ENCODE measurements around the gene FICD.

Gene FICD

DNA sequence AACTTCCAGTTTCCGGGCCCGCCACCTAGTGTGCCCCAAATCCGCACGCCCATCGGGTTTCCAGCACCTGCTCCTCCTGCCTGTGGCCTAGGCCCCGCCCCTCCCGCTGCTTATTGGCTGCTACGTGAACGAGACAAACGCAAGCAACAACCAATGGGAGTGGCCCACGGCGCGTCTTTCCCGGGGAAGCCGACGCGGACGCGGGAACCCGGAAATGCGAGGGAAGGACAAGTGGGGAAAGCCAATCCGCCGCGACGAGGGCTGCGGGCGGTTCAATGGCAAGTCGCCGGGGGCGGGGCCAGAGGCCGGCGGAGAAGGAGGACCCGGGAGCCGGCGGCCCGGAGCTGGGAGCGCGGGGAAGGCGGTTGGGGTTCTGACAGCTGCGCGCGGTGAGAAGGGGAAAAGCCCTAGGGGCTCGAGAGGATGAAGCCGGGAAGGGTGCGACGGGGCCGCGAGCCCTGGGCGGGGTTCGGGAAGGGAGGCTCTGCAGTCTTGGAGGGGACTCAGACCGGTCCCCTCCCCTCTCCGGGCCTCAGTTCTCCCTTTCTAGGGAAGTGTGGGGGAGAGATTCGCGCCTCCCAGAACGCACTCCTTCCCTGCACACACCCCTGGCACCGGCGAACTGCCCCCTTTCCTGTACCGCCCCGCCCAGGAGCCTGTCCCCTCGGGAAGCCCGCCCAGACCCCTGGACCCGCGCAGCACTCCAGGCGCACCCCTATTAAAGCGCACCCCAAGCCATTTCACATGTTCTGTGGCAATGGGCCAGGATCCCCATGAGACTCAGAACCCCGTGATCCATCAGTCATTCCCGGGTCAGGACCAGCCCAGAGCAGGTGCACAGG is at the start of gene FICD:
FICD (plus strand) TSS at position 305 of the 842 bp plus-strand sequence. CDS start 1,696 bp downstream, outside the sequence.
- no peak for TF ChIP-seq JUND (IDR thresholded peaks at IDR 0.05; ENCODE audit: low read depth)
- peak; percentile 98 to 100 for DNase-seq (ENCODE audit: low read depth in 1 of 2, low spot score in 1 of 2)
- in situ Hi-C loops (cut with HindIII; ENCODE audit: low pct_unique_long_range_greater_than_20kb, low sequenced_read_pairs) = no loop called here

DNA sequence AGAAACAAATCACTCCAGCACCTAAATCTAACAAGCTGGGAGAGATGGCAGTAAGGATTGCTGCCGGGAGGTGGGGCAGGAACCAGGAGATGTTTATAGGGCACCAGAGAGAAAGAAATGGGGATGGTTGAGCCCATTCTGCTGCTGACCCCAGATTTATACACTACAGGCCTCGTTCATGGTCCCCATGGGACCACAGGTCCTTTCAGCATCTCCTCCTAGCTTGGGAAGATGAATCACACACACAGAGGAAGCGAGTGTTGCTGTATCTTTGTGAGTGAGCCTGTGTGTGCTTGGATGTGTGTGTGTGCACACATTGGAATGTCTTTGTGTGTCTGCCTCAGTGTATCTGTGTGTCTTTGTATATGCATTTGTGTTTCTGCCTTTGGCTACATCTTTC is 49.7 kb upstream of the FICD start:
- DNase-seq (ENCODE audit: low read depth in 1 of 2, low spot score in 1 of 2) = no peak
- TF ChIP-seq JUND (IDR thresholded peaks at IDR 0.05; ENCODE audit: low read depth) = no peak
- in situ Hi-C loops (cut with HindIII; ENCODE audit: low pct_unique_long_range_greater_than_20kb, low sequenced_read_pairs) = no loop called here

- in situ Hi-C loops (cut with HindIII; ENCODE audit: low pct_unique_long_range_greater_than_20kb, low sequenced_read_pairs) = no loop called here
- peak; percentile 66 to 80 for DNase-seq (ENCODE audit: low read depth in 1 of 2, low spot score in 1 of 2)
- no peak for TF ChIP-seq JUND (IDR thresholded peaks at IDR 0.05; ENCODE audit: low read depth)
Observed at GRCh38 chr12:108468196-108468968, 46.7 kb upstream of the FICD start.

- in situ Hi-C loops (cut with HindIII; ENCODE audit: low pct_unique_long_range_greater_than_20kb, low sequenced_read_pairs) = no loop called here
- DNase-seq (ENCODE audit: low read depth in 1 of 2, low spot score in 1 of 2) = no peak
- no peak for TF ChIP-seq JUND (IDR thresholded peaks at IDR 0.05; ENCODE audit: low read depth)
Observed at GRCh38 chr12:108473400-108474055, 41.5 kb upstream of the FICD start.

DNA sequence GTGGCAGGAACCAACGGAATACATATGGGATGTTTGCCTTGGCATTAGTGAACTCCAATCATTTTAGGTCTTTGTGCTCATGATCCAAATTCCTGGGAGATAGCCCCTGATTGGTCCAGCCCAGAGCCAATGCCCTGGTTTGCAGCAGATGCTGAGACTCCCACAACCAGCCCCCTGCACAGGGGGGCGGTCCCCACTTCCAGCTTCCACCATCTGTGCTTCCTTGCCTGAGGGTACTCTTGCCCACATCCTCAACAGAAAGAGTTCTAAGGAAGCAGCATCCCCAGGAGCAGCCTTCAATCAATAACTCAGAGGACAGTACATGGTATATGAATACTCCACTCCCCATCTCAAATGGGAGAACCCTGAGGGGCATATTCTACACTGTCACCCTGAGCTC is 39.7 kb upstream of the FICD start:
- in situ Hi-C loops (cut with HindIII; ENCODE audit: low pct_unique_long_range_greater_than_20kb, low sequenced_read_pairs) = no loop called here
- no peak for TF ChIP-seq JUND (IDR thresholded peaks at IDR 0.05; ENCODE audit: low read depth)
- DNase-seq (ENCODE audit: low read depth in 1 of 2, low spot score in 1 of 2) = no peak

- DNase-seq (ENCODE audit: low read depth in 1 of 2, low spot score in 1 of 2) = peak in 1 of 2 experiments; percentile 77
- no peak for TF ChIP-seq JUND (IDR thresholded peaks at IDR 0.05; ENCODE audit: low read depth)
- in situ Hi-C loops (cut with HindIII; ENCODE audit: low pct_unique_long_range_greater_than_20kb, low sequenced_read_pairs) = no loop called here
Observed at GRCh38 chr12:108477055-108477880, 37.8 kb upstream of the FICD start.

- no peak for TF ChIP-seq JUND (IDR thresholded peaks at IDR 0.05; ENCODE audit: low read depth)
- in situ Hi-C loops (cut with HindIII; ENCODE audit: low pct_unique_long_range_greater_than_20kb, low sequenced_read_pairs) = no loop called here
- no peak for DNase-seq (ENCODE audit: low read depth in 1 of 2, low spot score in 1 of 2)
Observed at GRCh38 chr12:108477881-108478259, 37.2 kb upstream of the FICD start.

GRCh38 chr12:108478611-108479206 is 36.4 kb upstream of the FICD start:
- DNase-seq (ENCODE audit: low read depth in 1 of 2, low spot score in 1 of 2) = no peak
- in situ Hi-C loops (cut with HindIII; ENCODE audit: low pct_unique_long_range_greater_than_20kb, low sequenced_read_pairs) = no loop called here
- TF ChIP-seq JUND (IDR thresholded peaks at IDR 0.05; ENCODE audit: low read depth) = no peak

DNA sequence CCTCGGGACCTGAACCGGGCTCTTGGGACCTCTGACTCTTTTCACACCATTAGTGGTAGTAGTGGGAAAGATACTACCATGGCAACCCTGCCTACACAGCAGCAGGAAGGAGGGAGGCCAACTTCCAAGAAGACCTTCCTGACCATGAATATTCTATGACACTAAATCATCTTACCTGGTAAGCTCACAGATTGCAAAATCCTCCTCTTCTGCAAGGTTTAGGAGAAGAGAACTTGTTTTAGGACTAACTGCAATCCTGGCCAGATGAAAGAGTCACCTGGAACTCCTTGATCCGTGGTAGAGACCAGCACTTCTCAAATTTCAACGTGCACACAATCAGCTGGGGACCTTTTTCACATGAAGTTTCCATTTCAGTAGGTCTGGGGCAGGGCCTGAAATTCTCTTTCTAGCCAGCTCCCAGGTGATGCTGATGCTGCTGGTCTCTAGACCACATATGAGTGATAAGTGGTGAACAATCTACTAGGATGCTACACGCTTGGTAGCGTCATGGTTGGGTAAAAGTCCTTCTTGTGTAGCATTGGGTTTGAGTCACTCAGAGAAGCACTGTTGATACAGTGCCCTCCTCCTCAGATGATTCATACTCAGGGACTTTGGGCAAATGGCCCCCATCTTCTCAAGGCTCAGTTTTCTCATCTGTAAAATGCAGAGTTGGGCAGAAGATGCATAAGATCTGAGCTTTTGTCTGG is 35.6 kb upstream of the FICD start:
- in situ Hi-C loops (cut with HindIII; ENCODE audit: low pct_unique_long_range_greater_than_20kb, low sequenced_read_pairs) = no loop called here
- TF ChIP-seq JUND (IDR thresholded peaks at IDR 0.05; ENCODE audit: low read depth) = no peak
- no peak for DNase-seq (ENCODE audit: low read depth in 1 of 2, low spot score in 1 of 2)

DNA sequence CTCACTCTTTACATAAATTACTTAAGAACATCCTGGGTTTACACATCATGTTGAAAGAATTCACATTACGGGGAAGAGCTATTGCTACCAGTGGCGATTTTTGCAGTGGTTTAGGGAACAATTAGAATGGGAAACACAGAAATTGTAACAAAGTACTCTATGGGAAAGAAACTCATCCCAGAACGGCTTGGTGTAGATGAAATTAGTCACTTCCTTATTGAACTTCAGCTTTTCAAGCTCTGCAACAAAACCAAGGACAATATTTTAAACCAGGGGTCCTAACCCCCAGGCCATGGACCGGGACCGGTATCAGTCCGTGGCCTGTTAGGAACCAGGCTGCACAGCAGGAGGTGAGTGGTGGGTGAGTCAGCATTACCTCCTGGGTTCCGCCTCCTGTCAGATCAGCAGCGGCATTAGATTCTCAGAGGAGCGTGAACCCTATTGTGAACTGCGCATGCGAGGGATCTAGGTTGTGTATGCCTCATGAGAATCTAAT is 32.3 kb upstream of the FICD start:
- in situ Hi-C loops (cut with HindIII; ENCODE audit: low pct_unique_long_range_greater_than_20kb, low sequenced_read_pairs) = no loop called here
- no peak for DNase-seq (ENCODE audit: low read depth in 1 of 2, low spot score in 1 of 2)
- TF ChIP-seq JUND (IDR thresholded peaks at IDR 0.05; ENCODE audit: low read depth) = no peak

Data from T47D (cell line).